ENCODE data around the gene TSC22D4.

GRCh38 chr7:100517305-100517704, 38.3 kb upstream of the TSC22D4 start:
- TF ChIP-seq, protein P1, sequence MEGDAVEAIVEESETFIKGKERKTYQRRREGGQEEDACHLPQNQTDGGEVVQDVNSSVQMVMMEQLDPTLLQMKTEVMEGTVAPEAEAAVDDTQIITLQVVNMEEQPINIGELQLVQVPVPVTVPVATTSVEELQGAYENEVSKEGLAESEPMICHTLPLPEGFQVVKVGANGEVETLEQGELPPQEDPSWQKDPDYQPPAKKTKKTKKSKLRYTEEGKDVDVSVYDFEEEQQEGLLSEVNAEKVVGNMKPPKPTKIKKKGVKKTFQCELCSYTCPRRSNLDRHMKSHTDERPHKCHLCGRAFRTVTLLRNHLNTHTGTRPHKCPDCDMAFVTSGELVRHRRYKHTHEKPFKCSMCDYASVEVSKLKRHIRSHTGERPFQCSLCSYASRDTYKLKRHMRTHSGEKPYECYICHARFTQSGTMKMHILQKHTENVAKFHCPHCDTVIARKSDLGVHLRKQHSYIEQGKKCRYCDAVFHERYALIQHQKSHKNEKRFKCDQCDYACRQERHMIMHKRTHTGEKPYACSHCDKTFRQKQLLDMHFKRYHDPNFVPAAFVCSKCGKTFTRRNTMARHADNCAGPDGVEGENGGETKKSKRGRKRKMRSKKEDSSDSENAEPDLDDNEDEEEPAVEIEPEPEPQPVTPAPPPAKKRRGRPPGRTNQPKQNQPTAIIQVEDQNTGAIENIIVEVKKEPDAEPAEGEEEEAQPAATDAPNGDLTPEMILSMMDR (IDR thresholded peaks at IDR 0.05), result no peak
- no peak for TF ChIP-seq POLR2A (IDR thresholded peaks at IDR 0.05)

Data from uterus (tissue), 2 donors.